Keratinocyte (primary cell): ENCODE measurements around the gene BCAM. TPM values are rescaled to one million over a fixed set of nuclear protein-coding genes. Genes with fewer than 3 reads are reported as not detected.

Experiments used
- DNase-seq: peaks from one replicate; pipeline ENCODE4 v3.0.0-alpha.2; 2011; ENCODE audit warnings: low read depth, missing footprints, low spot score
- FAIRE-seq: peaks from 2 replicates; lab custom pipeline; 2011; peaks lifted over from hg19 to GRCh38; lab: Jason Lieb, UNC
- H2AFZ ChIP-seq: 2 replicates; pipeline ENCODE4 v1.6.0; 2012; ENCODE audit warnings: low read length, control low read depth, inconsistent platforms; ENCODE audit not compliant: control insufficient read depth
- H3K27ac ChIP-seq: 2 replicates; pipeline ENCODE4 v1.5.1; 2011; ENCODE audit warnings: low read length; ENCODE audit not compliant: control insufficient read depth, insufficient read depth
- H3K27me3 ChIP-seq: 3 replicates; pipeline ENCODE4 v1.6.0; 2011; ENCODE audit warnings: low read length; ENCODE audit not compliant: control insufficient read depth, insufficient read depth; ENCODE audit errors: extremely low read depth
- H3K36me3 ChIP-seq, 2 experiments: 2 replicates in 1 of 2; 3 replicates in 1 of 2; pipeline ENCODE4 v1.5.1; 2011; ENCODE audit warnings: low read length in 2 of 2, mild to moderate bottlenecking in 1 of 2; ENCODE audit not compliant: control insufficient read depth in 2 of 2, insufficient read depth in 2 of 2; ENCODE audit errors: extremely low read depth in 1 of 2
- H3K4me1 ChIP-seq: 3 replicates; pipeline ENCODE4 v1.5.1; 2011; ENCODE audit warnings: low read length; ENCODE audit not compliant: control insufficient read depth, insufficient read depth; ENCODE audit errors: extremely low read depth
- H3K4me2 ChIP-seq: 3 replicates; pipeline ENCODE4 v1.6.0; 2011; ENCODE audit warnings: low read depth, low read length; ENCODE audit not compliant: control insufficient read depth, insufficient read depth; ENCODE audit errors: extremely low read depth
- H3K4me3 ChIP-seq, 3 experiments: fragments of 200-600 bp in 1 of 3; sonication (generic) in 1 of 3; 2 replicates in 2 of 3; 3 replicates in 1 of 3; pipeline ENCODE4 v1.5.1; 2011 to 2016; ENCODE audit warnings: low read length in 3 of 3, mild to moderate bottlenecking in 3 of 3, control low read depth in 2 of 3, inconsistent platforms in 1 of 3, low read depth in 1 of 3, mixed read lengths in 1 of 3, mixed run types in 1 of 3, moderate library complexity in 1 of 3; ENCODE audit not compliant: control insufficient read depth in 2 of 3, insufficient read depth in 2 of 3; ENCODE audit errors: extremely low read depth in 1 of 3
- H3K79me2 ChIP-seq: 2 replicates; pipeline ENCODE4 v1.6.0; 2012; ENCODE audit warnings: low read length; ENCODE audit not compliant: control insufficient read depth, insufficient read depth
- H3K9ac ChIP-seq: 3 replicates; pipeline ENCODE4 v1.6.0; 2011; ENCODE audit warnings: low read length; ENCODE audit not compliant: control insufficient read depth, insufficient read depth; ENCODE audit errors: extremely low read depth
- H3K9me1 ChIP-seq: 3 replicates; pipeline ENCODE4 v1.6.0; 2011; ENCODE audit warnings: low read length; ENCODE audit not compliant: control insufficient read depth, insufficient read depth; ENCODE audit errors: extremely low read depth
- H3K9me3 ChIP-seq: 2 replicates; pipeline ENCODE4 v1.5.1; 2012; ENCODE audit warnings: low read depth, low read length; ENCODE audit not compliant: control insufficient read depth
- H4K20me1 ChIP-seq: 3 replicates; pipeline ENCODE4 v1.6.0; 2011; ENCODE audit warnings: low read length; ENCODE audit not compliant: control insufficient read depth, insufficient read depth; ENCODE audit errors: extremely low read depth
- CTCF ChIP-seq, 3 experiments: IDR thresholded peaks in 1 of 3; conservative IDR thresholded peaks in 1 of 3; optimal IDR thresholded peaks in 1 of 3; 2 replicates in 2 of 3; 3 replicates in 1 of 3; pipeline versions ENCODE3 to v1.5.1; 2011; ENCODE audit warnings: low read length in 3 of 3, mild to moderate bottlenecking in 3 of 3, moderate library complexity in 2 of 3, control low read depth in 1 of 3, inconsistent platforms in 1 of 3; ENCODE audit not compliant: insufficient read depth in 2 of 3; ENCODE audit errors: extremely low read depth in 1 of 3
- EZH2 ChIP-seq: IDR thresholded peaks from one replicate; pipeline ENCODE4 v1.6.1; 2012; ENCODE audit warnings: inconsistent platforms, mild to moderate bottlenecking, low read length, moderate library complexity
- dilution Hi-C: fragments of 300-500 bp; cut with MboI; formaldehyde crosslinking; loops from one replicate; pipeline ENCODE4 v1.7.0; 2020; ENCODE audit warnings: low sequenced_read_pairs; ENCODE audit not compliant: extremely low pct_ligation_motif_present
- polyA plus RNA-seq, 5 experiments: library from polyadenylated mRNA; depleted of rRNA in 3 of 5; stranded (reverse) in 3 of 5; stranded (forward) in 1 of 5; unstranded in 1 of 5; fragments of >200 nt; gene quantifications; 1 replicate in 1 of 5; 2 replicates in 3 of 5; 3 replicates in 1 of 5; pipeline versions ENCODE4 v1.2.1 to v1.2.3, GENCODE V29; 2011 to 2012; ENCODE audit warnings: missing spikeins in 2 of 5, low read depth in 1 of 5, low replicate concordance in 1 of 5

Gene BCAM
- polyA plus RNA-seq, 1 donor (not counting 4 experiments of a cell fraction or from before 2014, with no cell fraction given): 13.6 TPM

- Histone ChIP-seq H3K27me3 (peaks cover 3% of the 10 kb centered on the region), H3K9me1 (no peaks in the 10 kb centered on the region), H3K36me3 (no peaks in the 10 kb centered on the region), H4K20me1 (no peaks in the 10 kb centered on the region), H3K9me3 (no peaks in the 10 kb centered on the region), H3K4me3 (no peak overlapping the region), H3K79me2 (no peaks in the 10 kb centered on the region), H3K4me1 (no peaks in the 10 kb centered on the region), H2AFZ (no peak overlapping the region), H3K9ac (no peak overlapping the region), H3K4me2 (no peak overlapping the region), H3K27ac (no peak overlapping the region)
- FAIRE-seq: no peak
- DNase-seq: no peak
- dilution Hi-C loops: no loop called here
- TF ChIP-seq CTCF (optimal IDR thresholded peaks at IDR 0.05 in 1 of 3, IDR thresholded peaks at IDR 0.05 in 1 of 3, conservative IDR thresholded peaks at IDR 0.05 in 1 of 3; ENCODE audit: extremely low read depth in 1 of 3, insufficient read depth in 2 of 3, low read length in 3 of 3) (no peak), EZH2 (no peak)
Observed at GRCh38 chr19:44839276-44839675, 30.4 kb downstream of the BCAM start.

- H3K79me2 ChIP-seq: no peaks in the 10 kb centered on the region
- H3K4me1 ChIP-seq: peaks cover 6% of the 10 kb centered on the region
- TF ChIP-seq EZH2: no peak
- no peak for TF ChIP-seq CTCF (optimal IDR thresholded peaks at IDR 0.05 in 1 of 3, IDR thresholded peaks at IDR 0.05 in 1 of 3, conservative IDR thresholded peaks at IDR 0.05 in 1 of 3; ENCODE audit: extremely low read depth in 1 of 3, insufficient read depth in 2 of 3, low read length in 3 of 3)
- no peaks in the 10 kb centered on the region for H3K36me3 ChIP-seq
- no peak overlapping the region for H3K9ac ChIP-seq
- H3K4me2 ChIP-seq: no peak overlapping the region
- no peak overlapping the region for H3K4me3 ChIP-seq
- peaks cover 3% of the 10 kb centered on the region for H3K27me3 ChIP-seq
- no peaks in the 10 kb centered on the region for H3K9me3 ChIP-seq
- FAIRE-seq (no peak), DNase-seq (no peak)
- dilution Hi-C loops: no loop called here
- H2AFZ ChIP-seq: no peak overlapping the region
- no peak overlapping the region for H3K27ac ChIP-seq
- H3K9me1 ChIP-seq: no peaks in the 10 kb centered on the region
- H4K20me1 ChIP-seq: no peaks in the 10 kb centered on the region
Observed at GRCh38 chr19:44840811-44841210, 31.9 kb downstream of the BCAM start.
